Esophagus squamous epithelium (tissue), 4 donors: ENCODE results near the gene ATF7IP2.

Experiments used
- CTCF ChIP-seq, 6 experiments: fragments of 450-650 bp in 4 of 6; fragments of 200-600 bp in 2 of 6; sonication (generic) in 2 of 6; IDR thresholded peaks; one replicate each; pipeline ENCODE4 v1.5.1; 2016 to 2019; ENCODE audit warnings: antibody characterized with exemption in 6 of 6, mild to moderate bottlenecking in 4 of 6, moderate library complexity in 4 of 6
- POLR2A ChIP-seq, 4 donors: fragments of 450-650 bp; IDR thresholded peaks; one replicate each; pipeline ENCODE4 v1.6.1; 2017; ENCODE audit warnings: antibody characterized with exemption in 4 of 4, mild to moderate bottlenecking in 4 of 4, moderate library complexity in 3 of 4

GRCh38 chr16:10500582-10500981, 114.7 kb downstream of the ATF7IP2 start:
- TF ChIP-seq CTCF (IDR thresholded peaks at IDR 0.05) (no peak), POLR2A (IDR thresholded peaks at IDR 0.05) (no peak)
